Measurements from ENCODE around the gene LRBA. TPM values are rescaled to one million over a fixed set of nuclear protein-coding genes. Genes with fewer than 3 reads are reported as not detected.

The LRBA gene
- polyA plus RNA-seq, 1 experiment: 23.4 TPM

DNA sequence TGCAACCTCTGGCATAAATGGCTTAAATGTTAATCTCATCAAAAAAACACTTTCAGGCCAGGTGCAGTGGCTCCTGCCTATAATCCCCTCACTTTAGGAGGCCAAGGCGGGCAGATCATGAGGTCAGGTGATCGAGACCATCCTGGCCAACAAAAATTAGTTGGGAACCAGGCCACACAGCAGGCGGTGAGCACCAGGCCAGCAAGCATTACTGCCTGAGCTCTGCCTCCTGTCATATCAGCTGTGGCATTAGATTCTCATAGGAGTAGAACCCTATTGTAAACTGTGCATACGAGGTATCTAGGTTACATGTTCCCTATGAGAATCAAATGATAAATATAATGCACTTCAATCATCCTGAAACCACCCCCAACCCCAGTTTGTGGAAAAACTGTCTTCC lies 125.8 kb downstream of the LRBA start:
- Histone ChIP-seq H3K27me3 (ENCODE audit: control insufficient read depth, insufficient read depth, low read length) (no peaks in the 10 kb centered on the region), H3K9me3 (ENCODE audit: control insufficient read depth, insufficient read depth, low read length) (no peaks in the 10 kb centered on the region), H3K27ac (ENCODE audit: low read depth, low read length) (no peak overlapping the region), H3K4me3 (ENCODE audit: low read depth, low read length) (no peak overlapping the region)
- TF ChIP-seq, protein P1, sequence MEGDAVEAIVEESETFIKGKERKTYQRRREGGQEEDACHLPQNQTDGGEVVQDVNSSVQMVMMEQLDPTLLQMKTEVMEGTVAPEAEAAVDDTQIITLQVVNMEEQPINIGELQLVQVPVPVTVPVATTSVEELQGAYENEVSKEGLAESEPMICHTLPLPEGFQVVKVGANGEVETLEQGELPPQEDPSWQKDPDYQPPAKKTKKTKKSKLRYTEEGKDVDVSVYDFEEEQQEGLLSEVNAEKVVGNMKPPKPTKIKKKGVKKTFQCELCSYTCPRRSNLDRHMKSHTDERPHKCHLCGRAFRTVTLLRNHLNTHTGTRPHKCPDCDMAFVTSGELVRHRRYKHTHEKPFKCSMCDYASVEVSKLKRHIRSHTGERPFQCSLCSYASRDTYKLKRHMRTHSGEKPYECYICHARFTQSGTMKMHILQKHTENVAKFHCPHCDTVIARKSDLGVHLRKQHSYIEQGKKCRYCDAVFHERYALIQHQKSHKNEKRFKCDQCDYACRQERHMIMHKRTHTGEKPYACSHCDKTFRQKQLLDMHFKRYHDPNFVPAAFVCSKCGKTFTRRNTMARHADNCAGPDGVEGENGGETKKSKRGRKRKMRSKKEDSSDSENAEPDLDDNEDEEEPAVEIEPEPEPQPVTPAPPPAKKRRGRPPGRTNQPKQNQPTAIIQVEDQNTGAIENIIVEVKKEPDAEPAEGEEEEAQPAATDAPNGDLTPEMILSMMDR (IDR thresholded peaks at IDR 0.05; ENCODE audit: low read depth, low read length): no peak
- ChIA-PET CTCF (interaction anchor here (0.7 kb wide), 1 partner anchor 22 kb away, joined by 3 read pairs; no protein-coding TSS in a partner anchor), POLR2A (no interaction called here)
- DNase-seq (ENCODE audit: low read depth, low spot score): no peak

DNA sequence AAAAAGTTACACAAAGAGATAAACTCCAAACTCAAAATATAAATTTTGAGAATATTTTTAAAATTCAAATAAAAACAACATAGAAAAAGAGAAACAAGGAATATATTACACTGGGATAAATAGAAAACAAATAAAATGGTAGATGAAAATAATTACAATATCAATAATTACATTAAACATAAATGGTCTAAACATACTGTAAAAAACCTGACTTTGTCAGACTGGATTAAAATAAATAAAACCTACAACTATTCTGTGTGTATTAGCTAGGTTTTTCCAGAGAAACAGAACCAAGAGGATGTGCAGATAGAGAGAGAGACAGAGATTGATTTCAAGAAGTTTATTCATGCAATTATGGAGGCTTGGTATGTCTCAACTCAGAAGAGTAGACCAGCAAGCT lies 126.5 kb downstream of the LRBA start:
- no peak overlapping the region for H3K27ac ChIP-seq (ENCODE audit: low read depth, low read length)
- H3K4me3 ChIP-seq (ENCODE audit: low read depth, low read length): no peak overlapping the region
- DNase-seq (ENCODE audit: low read depth, low spot score): no peak
- POLR2A ChIA-PET: no interaction called here
- H3K27me3 ChIP-seq (ENCODE audit: control insufficient read depth, insufficient read depth, low read length): no peaks in the 10 kb centered on the region
- H3K9me3 ChIP-seq (ENCODE audit: control insufficient read depth, insufficient read depth, low read length): no peaks in the 10 kb centered on the region
- CTCF ChIA-PET: interaction anchor here (1.1 kb wide), 1 partner anchor 22 kb away, joined by 3 read pairs; no protein-coding TSS in a partner anchor
- TF ChIP-seq, protein P1 (IDR thresholded peaks at IDR 0.05; ENCODE audit: low read depth, low read length): no peak

DNA sequence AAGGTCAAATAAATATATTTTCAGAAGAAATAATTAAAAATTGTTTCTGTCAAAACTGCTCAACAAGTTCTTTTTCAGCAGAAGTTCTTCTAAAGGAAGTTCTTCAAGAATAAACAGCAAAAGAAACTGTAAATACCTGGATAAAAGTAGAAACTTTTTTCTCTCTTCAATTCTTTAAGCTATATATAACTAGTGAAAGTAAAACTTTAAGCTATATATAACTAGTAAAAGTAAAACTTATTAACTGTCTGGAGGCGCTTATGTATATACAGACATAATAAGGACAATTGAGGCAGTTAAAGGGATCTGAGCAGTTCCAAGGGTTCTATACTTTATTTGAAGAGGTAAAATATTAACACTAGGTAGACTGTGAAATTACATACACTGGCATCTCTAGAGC lies 126.9 kb downstream of the LRBA start:
- Histone ChIP-seq H3K27ac (ENCODE audit: low read depth, low read length) (no peak overlapping the region), H3K4me3 (ENCODE audit: low read depth, low read length) (no peak overlapping the region), H3K27me3 (ENCODE audit: control insufficient read depth, insufficient read depth, low read length) (no peaks in the 10 kb centered on the region), H3K9me3 (ENCODE audit: control insufficient read depth, insufficient read depth, low read length) (no peaks in the 10 kb centered on the region)
- TF ChIP-seq, protein P1 (IDR thresholded peaks at IDR 0.05; ENCODE audit: low read depth, low read length): no peak
- ChIA-PET POLR2A (no interaction called here), CTCF (interaction anchor here (1.1 kb wide), 1 partner anchor 21 kb away, joined by 3 read pairs; no protein-coding TSS in a partner anchor)
- DNase-seq (ENCODE audit: low read depth, low spot score): no peak

DNA sequence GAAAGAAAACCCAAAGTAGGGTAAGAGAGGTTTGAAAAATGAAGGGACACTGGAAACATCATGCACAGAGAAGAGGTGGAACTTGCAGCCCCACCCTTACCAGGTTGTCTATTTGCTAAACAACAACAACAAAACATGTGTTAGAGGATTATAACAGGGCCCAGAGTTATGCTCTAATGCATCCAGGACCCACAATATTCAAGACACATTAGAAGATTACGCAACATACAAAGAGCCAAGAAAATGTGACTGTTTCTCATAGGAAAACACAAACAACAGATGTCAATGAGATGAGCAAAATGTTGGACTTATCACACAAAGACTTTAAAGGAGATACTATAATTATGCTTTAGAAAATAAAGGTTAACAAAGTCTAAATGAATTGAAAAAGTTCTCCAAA lies 128.5 kb downstream of the LRBA start:
- POLR2A ChIA-PET: no interaction called here
- Histone ChIP-seq H3K9me3 (ENCODE audit: control insufficient read depth, insufficient read depth, low read length) (no peaks in the 10 kb centered on the region), H3K27me3 (ENCODE audit: control insufficient read depth, insufficient read depth, low read length) (no peaks in the 10 kb centered on the region), H3K4me3 (ENCODE audit: low read depth, low read length) (no peak overlapping the region), H3K27ac (ENCODE audit: low read depth, low read length) (no peak overlapping the region)
- TF ChIP-seq, protein P1 (IDR thresholded peaks at IDR 0.05; ENCODE audit: low read depth, low read length): no peak
- CTCF ChIA-PET: no interaction called here
- DNase-seq (ENCODE audit: low read depth, low spot score): no peak

DNA sequence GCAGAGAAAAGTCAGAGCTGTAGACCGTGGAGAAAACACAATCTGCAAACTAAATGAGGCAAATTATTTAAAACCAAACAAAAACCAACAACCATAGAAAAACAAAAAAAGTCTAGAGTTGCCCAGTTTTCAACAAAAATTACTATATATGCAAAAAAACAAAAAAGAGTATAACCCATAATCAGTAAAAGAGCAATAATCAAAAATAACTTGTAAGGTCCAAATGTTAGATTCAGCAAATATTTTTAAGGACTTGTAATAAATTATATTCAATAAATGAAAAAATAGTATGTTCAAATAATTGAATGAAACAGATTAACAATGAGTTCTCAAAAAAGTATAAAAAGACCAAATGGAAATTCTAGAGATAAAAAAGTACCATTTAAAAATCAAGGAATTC lies 130.5 kb downstream of the LRBA start:
- no peaks in the 10 kb centered on the region for H3K9me3 ChIP-seq (ENCODE audit: control insufficient read depth, insufficient read depth, low read length)
- POLR2A ChIA-PET: no interaction called here
- H3K27me3 ChIP-seq (ENCODE audit: control insufficient read depth, insufficient read depth, low read length): no peaks in the 10 kb centered on the region
- no peak overlapping the region for H3K4me3 ChIP-seq (ENCODE audit: low read depth, low read length)
- no peak overlapping the region for H3K27ac ChIP-seq (ENCODE audit: low read depth, low read length)
- no peak for DNase-seq (ENCODE audit: low read depth, low spot score)
- CTCF ChIA-PET: interaction anchor here (1.3 kb wide), 1 partner anchor 17 kb away, joined by 5 read pairs; no protein-coding TSS in a partner anchor
- TF ChIP-seq, protein P1 (IDR thresholded peaks at IDR 0.05; ENCODE audit: low read depth, low read length): no peak

Measured in AG04450 (cell line).